NCI-H1092 treated with DMSO at 0.1 percent for 48 hours (cell line): ENCODE data around the gene DAPL1.
A peak's percentile ranks its signal among the peaks of the same experiment; 100 is the strongest.
"Not testable (repeated sequence)": the region's sequence is repeated elsewhere in the genome, so short reads cannot be mapped to it uniquely, and the experiment has no call there.

Experiments
- DNase-seq: peaks from one replicate; lab custom pipeline; 2025; lab: John Stamatoyannopoulos, UW

Gene DAPL1

GRCh38 chr2:158823486-158824237 is 28.5 kb downstream of the DAPL1 start:
- peak; percentile 44 for DNase-seq

GRCh38 chr2:158825021-158825420 is 29.9 kb downstream of the DAPL1 start:
- no peak for DNase-seq

DNA sequence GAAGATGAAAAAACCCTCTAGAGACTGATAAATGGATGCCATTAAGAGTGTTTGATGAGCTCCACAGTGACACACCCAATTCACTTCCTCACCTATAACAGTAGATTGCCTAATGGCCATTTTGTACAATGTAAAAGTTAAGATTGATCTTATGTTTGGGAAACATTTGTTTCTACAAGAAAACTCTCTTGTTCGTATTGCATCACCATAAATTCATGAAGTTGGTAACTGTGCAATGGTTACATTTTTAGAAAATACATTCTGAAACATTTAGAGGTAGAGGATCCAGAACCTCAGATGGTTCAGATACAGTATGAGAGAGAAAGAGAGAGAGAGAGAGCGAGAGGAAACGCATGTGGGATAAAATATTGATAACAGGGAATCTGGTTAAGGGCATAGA is 31.8 kb downstream of the DAPL1 start:
- no peak for DNase-seq

- no peak for DNase-seq
Observed at GRCh38 chr2:158828378-158829164, 33.5 kb downstream of the DAPL1 start.

GRCh38 chr2:158829167-158829566 is 34.0 kb downstream of the DAPL1 start:
- no peak for DNase-seq

DNA sequence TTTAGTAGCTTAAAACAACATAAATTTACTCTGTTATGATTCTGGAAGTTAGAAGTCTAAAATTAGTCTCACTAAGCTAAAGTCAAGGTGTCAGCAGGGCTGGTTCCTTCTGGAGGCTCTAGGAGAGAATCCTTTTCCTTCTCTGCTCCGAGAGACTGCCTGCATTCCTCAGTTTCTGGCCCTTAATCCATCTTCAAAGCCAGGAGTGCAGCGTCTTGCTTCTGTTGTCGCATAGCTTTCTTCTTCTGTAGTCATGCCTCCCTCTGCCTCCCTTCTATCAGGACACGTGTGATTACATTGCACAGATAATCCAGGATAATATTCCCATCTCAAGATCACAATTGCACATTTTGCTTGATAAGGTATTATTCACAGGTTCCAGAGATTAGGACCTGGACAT is 35.1 kb downstream of the DAPL1 start:
- no peak for DNase-seq

GRCh38 chr2:158835431-158835830 is 40.3 kb downstream of the DAPL1 start:
- no peak for DNase-seq

- DNase-seq = no peak
Observed at GRCh38 chr2:158837645-158838044, 42.5 kb downstream of the DAPL1 start.

DNA sequence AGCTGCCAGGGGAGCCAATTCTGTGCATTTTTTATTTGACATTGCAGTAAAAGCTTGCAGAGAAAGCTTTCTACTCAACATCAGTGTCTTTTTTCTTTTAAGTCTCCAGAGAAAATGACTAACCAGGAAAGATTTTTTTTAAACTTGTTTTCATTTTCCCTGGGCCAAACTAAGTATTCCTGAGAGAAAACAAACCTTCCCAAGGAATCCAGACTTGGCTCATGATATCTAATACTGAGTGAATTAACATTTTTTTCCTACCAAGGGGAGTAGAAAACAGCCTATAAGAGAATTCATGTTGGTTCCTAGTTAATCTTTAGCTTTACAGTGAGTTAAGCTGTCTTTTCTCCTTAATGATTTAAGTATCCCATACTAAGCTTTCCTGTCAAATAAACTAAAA is 46.7 kb downstream of the DAPL1 start:
- no peak for DNase-seq

- DNase-seq = no peak
Observed at GRCh38 chr2:158845444-158845843, 50.3 kb downstream of the DAPL1 start.

GRCh38 chr2:158845859-158846258 is 50.7 kb downstream of the DAPL1 start:
- DNase-seq = peak; percentile 60

DNA sequence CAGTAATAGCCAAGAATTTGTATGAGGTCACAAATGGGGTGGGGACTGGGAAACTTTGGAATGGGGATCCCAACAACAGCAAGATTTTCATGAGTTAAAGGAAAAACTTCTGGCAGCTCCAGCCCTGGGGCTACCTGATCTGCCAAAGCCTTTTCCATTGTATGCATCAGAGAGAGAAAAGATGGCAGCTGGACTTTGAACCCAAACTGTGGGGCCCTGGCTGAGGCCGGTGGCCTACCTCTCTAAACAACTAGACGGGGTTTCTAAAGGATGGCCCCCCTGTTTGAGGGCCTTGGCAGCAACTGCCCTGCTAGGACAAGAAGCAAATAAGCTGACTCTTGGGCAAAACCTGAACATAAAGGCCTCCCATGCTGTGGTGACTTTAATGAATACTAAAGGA is 52.4 kb downstream of the DAPL1 start:
- DNase-seq = not testable (repeated sequence)

DNA sequence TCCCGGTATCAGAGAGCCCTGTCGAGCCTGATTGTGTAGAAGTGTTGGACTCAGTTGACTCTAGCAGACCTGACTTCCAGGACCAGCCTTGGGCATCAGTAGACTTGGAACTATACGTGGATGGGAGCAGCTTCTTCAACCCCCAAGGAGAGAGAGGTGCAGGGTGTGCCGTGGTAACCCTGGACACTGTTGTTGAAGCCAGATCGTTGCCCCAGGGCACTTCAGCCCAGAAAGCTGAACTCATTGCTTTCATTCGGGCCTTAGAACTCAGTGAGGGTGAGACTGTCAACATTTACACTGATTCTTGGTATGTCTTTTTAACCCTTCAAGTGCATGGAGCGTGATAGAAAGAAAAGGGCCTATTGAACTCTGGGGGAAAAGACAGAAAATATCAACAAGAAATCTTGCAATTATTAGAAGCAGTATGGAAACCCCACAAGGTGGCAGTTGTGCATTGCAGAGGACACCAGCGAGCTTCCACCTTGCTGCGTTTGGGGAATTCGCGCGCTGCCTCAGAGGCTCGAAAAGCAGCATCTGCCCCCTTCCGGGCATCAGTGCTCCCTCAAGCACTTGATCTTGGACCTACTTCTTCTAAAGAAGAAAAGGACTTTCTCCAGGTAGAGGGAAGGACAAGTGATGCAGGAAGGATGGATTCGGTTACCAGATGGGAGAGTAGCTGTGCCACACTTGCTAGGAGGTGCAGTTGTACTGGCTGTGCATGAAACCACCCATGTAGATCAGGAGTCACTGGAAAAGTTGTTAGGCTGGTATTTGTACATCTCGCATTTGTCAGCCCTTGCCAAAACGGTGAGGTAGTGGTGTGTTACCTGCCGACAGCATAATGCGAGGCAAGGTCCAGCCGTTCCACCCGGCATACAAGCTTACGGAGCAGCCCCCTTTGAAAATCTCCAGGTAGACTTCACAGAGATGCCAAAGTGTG is 53.2 kb downstream of the DAPL1 start:
- DNase-seq = not testable (repeated sequence)

DNA sequence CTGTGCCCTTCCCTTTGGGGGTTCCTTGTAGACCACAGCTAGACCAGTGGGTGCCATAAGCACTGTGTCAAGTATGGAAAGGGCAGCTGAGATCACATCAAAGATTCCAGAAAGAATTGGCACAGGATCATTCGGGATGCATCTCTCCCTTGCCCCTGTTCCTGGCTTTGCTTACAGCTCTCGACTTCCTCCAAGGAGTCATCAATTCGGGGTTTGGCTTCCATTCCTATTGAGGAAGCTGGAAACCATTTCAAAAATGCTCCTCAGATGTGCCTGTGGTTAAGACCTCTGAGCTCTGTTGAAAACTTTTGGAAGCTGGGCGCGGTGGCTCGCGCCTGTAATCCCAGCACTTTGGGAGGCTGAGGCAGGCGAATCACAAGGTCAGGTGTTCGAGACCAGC is 65.1 kb downstream of the DAPL1 start:
- DNase-seq = not testable (repeated sequence)

- DNase-seq = not testable (repeated sequence)
Observed at GRCh38 chr2:158861626-158862025, 66.5 kb downstream of the DAPL1 start.

DNA sequence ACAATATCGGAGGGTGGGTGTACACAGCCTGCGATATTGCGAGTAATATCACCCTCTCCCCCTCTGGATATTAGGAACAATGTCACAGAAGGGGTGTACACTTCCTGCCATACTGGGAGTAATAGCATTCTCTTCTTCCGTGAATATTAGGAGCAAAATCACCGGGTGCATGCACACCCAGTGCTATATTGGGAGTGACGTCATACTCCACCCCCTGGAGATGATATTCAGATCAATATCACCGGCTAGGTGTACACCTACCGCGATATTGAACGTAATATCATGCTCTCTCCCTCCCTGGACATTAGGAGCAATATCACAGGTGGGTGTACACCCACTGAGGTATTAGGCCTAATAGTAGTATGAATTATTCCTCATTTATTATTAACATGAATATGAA is 70.4 kb downstream of the DAPL1 start:
- not testable (repeated sequence) for DNase-seq
